Measurements from ENCODE around the gene GPR89B. TPM values are rescaled to one million over a fixed set of nuclear protein-coding genes. Genes with fewer than 3 reads are reported as not detected.
"Not testable (repeated sequence)": the region's sequence is repeated elsewhere in the genome, so short reads cannot be mapped to it uniquely, and the experiment has no call there.

Gene GPR89B
- total RNA-seq, 1 donor from 2014 or later = 33.7 TPM

DNA sequence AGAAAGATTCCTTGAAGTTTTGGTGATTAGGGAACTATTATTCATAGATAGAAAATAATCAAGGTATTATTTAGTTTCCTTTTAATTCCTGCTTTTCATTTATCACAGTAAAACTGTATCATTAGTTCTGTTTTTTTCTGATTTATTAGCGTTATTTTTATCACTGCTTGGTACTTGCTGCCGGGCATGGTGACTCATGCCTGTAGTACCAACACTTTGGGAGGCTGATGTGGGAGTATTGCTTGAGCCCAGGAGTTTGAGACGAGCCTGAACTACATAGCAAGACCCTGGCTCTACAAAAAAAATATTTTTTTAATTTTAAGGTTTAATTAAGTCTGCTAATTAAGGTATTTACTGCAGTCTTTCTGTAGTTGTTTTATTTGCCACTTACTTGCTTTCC is 59.7 kb downstream of the GPR89B start:
- H3K4me3 ChIP-seq (ENCODE audit: low read depth, low read length); DNase-seq (ENCODE audit: low read depth); FAIRE-seq; H3K27me3 ChIP-seq (ENCODE audit: control insufficient read depth, insufficient read depth, low read length); H3K36me3 ChIP-seq (ENCODE audit: control insufficient read depth, insufficient read depth, low read length): not testable (repeated sequence)

DNA sequence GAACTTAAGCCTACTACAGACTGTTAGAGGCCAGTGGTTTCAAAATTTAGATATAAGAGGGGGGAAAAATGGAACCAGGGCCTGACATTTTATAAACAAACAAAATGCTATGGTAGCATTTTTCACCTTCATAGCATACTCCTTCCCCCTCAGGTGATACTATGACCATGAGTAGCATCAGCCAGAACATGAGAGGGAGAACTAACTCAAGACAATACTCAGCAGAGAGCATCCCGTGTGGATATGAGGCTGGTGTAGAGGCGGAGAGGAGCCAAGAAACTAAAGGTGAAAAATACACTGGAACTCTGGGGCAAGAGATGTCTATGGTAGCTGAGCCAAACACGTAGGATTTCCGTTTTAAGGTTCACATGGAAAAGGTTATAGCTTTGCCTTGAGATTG is 64.7 kb downstream of the GPR89B start:
- DNase-seq (ENCODE audit: low read depth); FAIRE-seq; H3K27me3 ChIP-seq (ENCODE audit: control insufficient read depth, insufficient read depth, low read length); H3K4me3 ChIP-seq (ENCODE audit: low read depth, low read length); H3K36me3 ChIP-seq (ENCODE audit: control insufficient read depth, insufficient read depth, low read length): not testable (repeated sequence)

DNA sequence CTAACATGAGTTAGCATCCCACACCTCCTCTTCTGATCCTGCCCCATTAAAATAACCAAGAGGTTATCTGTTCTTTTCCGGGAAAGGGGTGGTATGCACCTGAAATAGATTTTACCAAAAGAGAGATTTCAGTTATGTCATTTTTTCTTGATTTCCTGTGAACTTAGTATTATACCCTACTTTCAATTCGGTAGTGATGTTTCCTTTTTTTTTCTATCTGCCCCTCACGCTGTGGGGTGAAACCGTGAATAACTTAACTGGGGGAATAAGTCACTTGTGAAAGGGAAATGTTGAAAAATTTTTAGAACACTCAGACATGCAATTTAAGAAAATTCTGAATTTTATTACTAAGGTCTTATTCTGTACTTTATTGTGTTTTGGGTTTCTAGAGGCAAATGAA is 65.2 kb downstream of the GPR89B start:
- not testable (repeated sequence) for H3K4me3 ChIP-seq (ENCODE audit: low read depth, low read length); H3K36me3 ChIP-seq (ENCODE audit: control insufficient read depth, insufficient read depth, low read length); DNase-seq (ENCODE audit: low read depth); FAIRE-seq; H3K27me3 ChIP-seq (ENCODE audit: control insufficient read depth, insufficient read depth, low read length)

DNA sequence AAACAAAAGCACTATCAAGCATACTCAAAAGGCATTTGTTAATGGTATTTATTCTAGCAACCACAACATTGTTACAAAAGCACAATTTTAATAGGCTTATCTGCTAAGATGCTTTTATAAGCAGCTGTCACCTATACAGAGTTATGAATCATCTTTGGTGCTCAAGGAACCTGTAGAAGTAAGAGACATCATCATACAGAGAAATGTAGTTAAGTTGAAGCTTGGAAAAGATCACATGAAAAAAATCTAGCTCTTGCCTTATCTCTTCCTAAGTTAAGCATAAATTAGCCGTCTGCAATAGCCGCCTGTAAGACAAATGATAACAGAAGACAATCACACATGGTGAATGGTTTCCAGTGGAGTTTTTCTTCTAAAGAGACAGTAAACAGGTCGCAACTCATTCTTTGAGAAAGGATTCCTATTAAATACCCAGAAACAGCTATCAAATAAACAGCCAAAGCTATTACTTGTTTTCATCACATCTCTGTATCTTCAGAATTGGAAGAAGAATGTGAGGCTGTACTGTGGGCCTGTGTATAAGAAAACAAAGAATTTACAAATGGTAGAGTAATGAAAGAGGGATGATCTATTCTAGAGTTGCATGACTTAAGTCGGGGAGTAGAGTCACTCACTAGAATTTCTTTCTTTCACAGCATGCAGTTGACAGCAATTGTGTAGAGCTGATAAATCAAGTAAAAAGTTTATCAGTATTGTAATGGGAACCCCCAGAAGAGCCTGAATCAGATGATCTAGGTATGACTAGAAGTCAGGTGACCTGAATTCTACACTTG is 65.8 kb downstream of the GPR89B start:
- FAIRE-seq; H3K36me3 ChIP-seq (ENCODE audit: control insufficient read depth, insufficient read depth, low read length); H3K27me3 ChIP-seq (ENCODE audit: control insufficient read depth, insufficient read depth, low read length); H3K4me3 ChIP-seq (ENCODE audit: low read depth, low read length); DNase-seq (ENCODE audit: low read depth): not testable (repeated sequence)

DNA sequence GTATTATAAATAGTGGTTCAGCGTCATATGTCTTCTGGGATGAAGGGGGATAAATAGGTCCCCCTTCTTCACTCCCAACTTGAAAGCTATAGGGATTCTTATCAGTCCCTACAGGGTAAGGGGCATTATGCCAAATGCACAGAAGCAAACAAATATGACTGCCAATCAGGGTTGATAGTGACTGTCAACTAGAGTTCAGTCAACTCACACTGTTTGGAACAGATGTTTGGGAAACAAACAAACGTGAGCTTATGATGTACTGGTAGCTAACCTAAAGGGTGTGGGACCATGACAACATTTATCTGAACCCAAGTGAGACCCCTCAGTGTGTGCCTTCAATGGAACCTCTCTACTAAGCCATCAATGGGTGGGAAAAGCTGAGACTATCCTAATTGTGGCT is 67.9 kb downstream of the GPR89B start:
- not testable (repeated sequence) for H3K4me3 ChIP-seq (ENCODE audit: low read depth, low read length); DNase-seq (ENCODE audit: low read depth); H3K36me3 ChIP-seq (ENCODE audit: control insufficient read depth, insufficient read depth, low read length); FAIRE-seq; H3K27me3 ChIP-seq (ENCODE audit: control insufficient read depth, insufficient read depth, low read length)

DNA sequence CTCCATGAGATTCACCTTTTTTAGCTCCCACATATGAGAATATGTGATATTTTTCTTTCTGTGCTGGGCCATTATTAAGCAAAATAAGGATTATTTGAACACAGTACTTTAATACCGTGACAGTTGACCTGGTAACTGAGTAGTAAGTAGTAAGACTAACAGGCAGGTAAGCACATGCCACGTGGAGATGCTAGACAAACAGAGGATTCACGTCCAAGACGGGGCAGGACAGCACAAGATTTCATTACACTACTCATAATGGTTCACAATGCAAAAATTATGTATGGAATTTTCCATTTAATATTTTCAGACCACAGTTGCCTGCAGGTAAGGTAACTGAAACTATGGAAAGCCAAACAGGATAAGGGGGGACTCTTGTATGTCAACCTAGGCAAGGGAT is 79.5 kb downstream of the GPR89B start:
- not testable (repeated sequence) for H3K36me3 ChIP-seq (ENCODE audit: control insufficient read depth, insufficient read depth, low read length); DNase-seq (ENCODE audit: low read depth); FAIRE-seq; H3K27me3 ChIP-seq (ENCODE audit: control insufficient read depth, insufficient read depth, low read length); H3K4me3 ChIP-seq (ENCODE audit: low read depth, low read length)

DNA sequence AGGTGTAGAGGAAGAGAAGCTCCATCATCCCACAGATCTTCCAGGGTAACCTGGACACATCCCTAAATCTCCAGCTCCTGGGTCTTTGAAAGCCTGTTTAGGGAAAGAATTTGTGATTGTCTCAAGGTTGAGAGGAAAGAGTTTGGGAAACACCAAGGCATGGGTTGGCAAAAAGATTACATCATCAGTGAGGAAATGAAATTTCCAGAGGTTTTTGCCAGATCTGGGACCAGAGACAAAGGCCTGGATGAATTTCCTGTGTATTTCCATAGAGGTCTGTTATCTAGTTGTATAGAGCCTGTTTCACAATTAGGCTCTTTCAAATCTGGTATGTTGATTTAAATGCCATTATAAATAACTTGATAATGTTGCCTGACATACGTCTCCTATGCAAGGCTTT is 82.3 kb downstream of the GPR89B start:
- Histone ChIP-seq H3K27me3 (ENCODE audit: control insufficient read depth, insufficient read depth, low read length) (no peaks in the 10 kb centered on the region), H3K4me3 (ENCODE audit: low read depth, low read length) (no peak overlapping the region), H3K36me3 (ENCODE audit: control insufficient read depth, insufficient read depth, low read length) (no peaks in the 10 kb centered on the region)
- DNase-seq (ENCODE audit: low read depth) (no peak), FAIRE-seq (no peak)
- TF ChIP-seq, protein P1, sequence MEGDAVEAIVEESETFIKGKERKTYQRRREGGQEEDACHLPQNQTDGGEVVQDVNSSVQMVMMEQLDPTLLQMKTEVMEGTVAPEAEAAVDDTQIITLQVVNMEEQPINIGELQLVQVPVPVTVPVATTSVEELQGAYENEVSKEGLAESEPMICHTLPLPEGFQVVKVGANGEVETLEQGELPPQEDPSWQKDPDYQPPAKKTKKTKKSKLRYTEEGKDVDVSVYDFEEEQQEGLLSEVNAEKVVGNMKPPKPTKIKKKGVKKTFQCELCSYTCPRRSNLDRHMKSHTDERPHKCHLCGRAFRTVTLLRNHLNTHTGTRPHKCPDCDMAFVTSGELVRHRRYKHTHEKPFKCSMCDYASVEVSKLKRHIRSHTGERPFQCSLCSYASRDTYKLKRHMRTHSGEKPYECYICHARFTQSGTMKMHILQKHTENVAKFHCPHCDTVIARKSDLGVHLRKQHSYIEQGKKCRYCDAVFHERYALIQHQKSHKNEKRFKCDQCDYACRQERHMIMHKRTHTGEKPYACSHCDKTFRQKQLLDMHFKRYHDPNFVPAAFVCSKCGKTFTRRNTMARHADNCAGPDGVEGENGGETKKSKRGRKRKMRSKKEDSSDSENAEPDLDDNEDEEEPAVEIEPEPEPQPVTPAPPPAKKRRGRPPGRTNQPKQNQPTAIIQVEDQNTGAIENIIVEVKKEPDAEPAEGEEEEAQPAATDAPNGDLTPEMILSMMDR (IDR thresholded peaks at IDR 0.05; ENCODE audit: insufficient read depth, low read length, severe bottlenecking) = no peak

DNA sequence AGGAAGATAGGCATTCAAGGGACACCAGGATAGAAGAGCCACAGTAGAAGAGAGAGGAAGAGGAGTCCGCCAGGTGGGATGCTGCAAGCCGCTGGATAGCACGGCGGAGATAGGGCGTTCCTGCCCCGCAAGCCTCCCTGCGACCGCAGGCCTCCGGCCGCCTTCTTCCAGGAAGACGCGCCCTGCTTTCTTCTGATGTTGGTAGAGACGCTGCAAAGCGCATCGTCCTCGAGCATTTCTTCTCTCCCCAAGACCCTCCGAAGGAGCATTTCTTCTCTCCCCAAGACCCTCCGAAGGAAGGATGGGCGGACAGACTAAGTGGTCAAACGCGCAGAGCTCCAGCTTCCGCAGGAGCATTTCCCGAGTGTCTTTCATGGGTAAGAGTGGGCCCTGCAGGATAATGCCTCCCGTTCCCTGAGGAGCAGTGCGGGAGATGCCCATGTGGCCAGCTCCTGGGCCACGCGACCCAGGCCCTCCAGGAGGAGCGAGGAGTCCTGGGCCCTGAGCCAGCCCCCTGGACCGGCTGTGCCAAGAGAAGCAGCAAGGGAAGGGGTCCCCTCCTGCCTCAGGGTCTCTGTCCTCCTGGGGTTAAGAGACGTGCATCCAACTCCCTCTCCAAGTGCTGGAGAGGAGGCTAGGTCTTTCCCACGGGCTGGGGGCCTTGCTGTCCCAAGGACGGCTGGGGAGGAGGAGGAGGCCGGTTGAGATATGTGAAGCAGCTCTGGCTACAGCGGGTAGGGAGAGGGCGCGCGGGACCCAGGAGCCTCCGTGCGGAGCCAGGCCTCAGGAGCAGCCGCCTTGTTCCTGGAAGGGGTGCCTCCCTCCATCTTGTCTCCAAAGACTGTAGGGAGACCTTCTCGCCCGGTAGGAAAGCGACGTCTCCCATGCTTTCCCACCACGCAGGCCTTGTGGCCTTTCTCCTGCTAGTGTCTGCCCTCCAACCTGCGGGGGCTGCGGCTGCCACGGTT is 85.2 kb downstream of the GPR89B start:
- not testable (repeated sequence) for H3K27me3 ChIP-seq (ENCODE audit: control insufficient read depth, insufficient read depth, low read length); H3K4me3 ChIP-seq (ENCODE audit: low read depth, low read length); H3K36me3 ChIP-seq (ENCODE audit: control insufficient read depth, insufficient read depth, low read length); FAIRE-seq; DNase-seq (ENCODE audit: low read depth)

DNA sequence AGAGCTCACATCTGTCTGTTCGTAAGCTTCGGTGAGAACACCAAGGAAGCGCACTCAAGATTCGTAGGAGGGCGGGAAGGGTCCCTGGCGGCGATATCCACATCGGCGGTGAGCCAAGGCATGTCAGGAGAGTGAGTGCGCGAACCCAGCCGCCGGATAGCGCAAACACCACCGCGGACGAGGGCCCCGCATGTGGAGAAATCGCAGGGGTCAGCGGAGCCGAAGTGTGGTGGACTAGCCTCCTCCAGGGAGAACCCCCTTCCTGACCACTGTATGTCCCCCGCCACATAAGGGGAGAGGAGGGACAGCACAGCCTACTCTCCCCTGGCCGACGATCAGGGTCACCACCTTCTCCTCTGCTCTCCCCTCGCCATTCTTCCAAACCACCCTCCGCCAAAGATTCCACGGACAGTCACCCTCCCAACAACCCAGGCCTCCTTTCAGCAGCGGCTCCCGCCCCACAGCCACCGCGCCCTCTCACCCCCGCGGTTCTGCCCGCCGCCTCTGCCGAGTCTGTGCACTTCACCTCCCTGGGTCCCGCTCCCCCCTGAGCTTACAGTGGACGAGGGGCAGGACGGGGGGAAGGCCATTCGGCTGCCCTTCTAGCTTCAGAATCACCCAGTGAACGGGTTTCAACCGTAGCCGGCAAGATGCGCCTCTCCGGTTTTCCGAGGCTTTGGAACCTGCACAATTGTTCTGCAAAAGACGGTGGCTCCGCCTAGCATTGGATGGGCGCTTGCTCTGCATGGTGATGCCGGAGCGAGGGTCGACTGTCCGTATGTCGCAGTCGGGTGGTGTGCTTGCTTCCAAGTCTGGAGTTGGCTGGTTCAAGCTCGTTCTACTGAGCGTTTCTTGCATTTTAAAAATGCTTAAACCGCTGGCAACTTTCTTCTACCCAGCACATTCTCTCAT is 86.3 kb downstream of the GPR89B start:
- not testable (repeated sequence) for H3K36me3 ChIP-seq (ENCODE audit: control insufficient read depth, insufficient read depth, low read length); H3K27me3 ChIP-seq (ENCODE audit: control insufficient read depth, insufficient read depth, low read length); DNase-seq (ENCODE audit: low read depth); FAIRE-seq
- H3K4me3 ChIP-seq (ENCODE audit: low read depth, low read length) = peak overlapping the region; percentile 10

DNA sequence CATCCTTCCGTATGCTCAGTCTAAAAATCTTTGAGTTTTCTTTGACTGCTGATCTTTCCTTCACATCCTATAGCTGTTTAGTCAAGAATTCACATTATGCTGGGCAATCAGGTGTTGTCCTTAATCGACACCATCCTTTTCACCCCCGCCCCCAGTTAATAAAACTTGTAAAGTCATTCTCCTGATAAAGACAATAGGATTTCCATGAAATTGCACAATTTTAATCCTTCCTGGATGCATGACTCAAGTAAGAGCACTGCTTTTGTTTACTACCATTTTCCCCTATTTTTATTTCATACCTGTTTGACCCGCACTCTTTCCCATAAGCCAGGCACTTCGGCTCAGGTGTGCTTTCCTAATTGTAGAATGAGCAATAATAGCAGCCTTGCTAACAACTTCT is 96.7 kb downstream of the GPR89B start:
- not testable (repeated sequence) for H3K27me3 ChIP-seq (ENCODE audit: control insufficient read depth, insufficient read depth, low read length); H3K4me3 ChIP-seq (ENCODE audit: low read depth, low read length); FAIRE-seq; DNase-seq (ENCODE audit: low read depth); H3K36me3 ChIP-seq (ENCODE audit: control insufficient read depth, insufficient read depth, low read length)

DNA sequence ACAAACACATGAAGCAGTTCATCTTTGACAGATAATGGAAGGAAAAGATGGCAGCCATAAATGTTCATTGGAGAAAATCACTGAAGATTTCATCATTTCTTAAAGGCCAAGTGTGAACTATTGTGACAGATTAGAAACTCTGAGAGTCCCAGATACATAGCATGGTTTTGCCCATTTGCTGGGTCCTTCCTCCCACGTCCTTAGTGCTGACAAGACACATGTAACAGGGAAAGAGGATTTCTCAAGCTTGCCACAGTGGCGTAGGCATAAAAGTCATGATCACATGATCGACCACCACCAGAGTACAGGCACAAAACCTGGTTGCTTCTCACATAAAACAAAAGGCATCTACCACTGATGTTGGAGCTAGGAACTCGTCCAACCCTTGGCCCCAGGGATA is 98.8 kb downstream of the GPR89B start:
- H3K4me3 ChIP-seq (ENCODE audit: low read depth, low read length); DNase-seq (ENCODE audit: low read depth); H3K27me3 ChIP-seq (ENCODE audit: control insufficient read depth, insufficient read depth, low read length); H3K36me3 ChIP-seq (ENCODE audit: control insufficient read depth, insufficient read depth, low read length); FAIRE-seq: not testable (repeated sequence)

DNA sequence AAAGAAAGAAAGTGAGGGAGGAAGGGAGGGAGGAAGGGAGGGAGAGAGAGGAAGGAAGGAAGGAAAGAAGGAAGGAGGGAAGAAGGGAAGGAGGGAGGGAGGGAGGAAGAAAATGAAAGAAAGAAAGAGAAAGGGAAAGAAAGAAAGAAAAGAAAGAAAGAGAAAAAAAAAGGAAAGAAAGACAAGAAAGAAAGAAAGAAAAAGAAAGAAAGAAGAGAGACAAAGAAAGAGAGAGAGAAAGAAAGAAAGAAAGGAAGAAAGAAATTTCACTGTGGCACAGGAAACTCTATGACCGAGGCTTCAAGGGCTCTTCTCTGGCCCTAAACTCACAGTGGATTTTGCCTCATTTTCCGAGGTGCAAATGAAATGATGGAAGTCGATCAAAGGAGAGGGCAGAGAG is 104.0 kb downstream of the GPR89B start:
- not testable (repeated sequence) for DNase-seq (ENCODE audit: low read depth); H3K36me3 ChIP-seq (ENCODE audit: control insufficient read depth, insufficient read depth, low read length); FAIRE-seq; H3K27me3 ChIP-seq (ENCODE audit: control insufficient read depth, insufficient read depth, low read length); H3K4me3 ChIP-seq (ENCODE audit: low read depth, low read length)
